Central memory CD8-positive, alpha-beta T cell (primary cell): Measurements from ENCODE around the gene FNBP1.

ENCODE experiments used
- ATAC-seq: fragments of 150-1000 bp; cut with Tn5 transposase; replicated peaks from 2 replicates; pipeline ENCODE4 v1.10.0; 2022; ENCODE audit warnings: mild to moderate bottlenecking, moderate FRiP score, moderate number of reproducible peaks; ENCODE audit not compliant: poor library complexity, severe bottlenecking; ENCODE audit errors: extremely low read depth
- DNase-seq, 2 donors: peaks; one replicate each; pipeline ENCODE4 v3.0.0; 2021; ENCODE audit warnings: low spot score in 2 of 2
- H3K27ac Mint-ChIP-seq: one replicate; pipeline ENCODE4 v1.8.0; 2022; ENCODE audit warnings: low read depth, mild to moderate bottlenecking, moderate library complexity, mixed read lengths
- H3K27me3 Mint-ChIP-seq: one replicate; pipeline ENCODE4 v1.8.0; 2022; ENCODE audit warnings: mixed read lengths
- H3K36me3 Mint-ChIP-seq: one replicate; pipeline ENCODE4 v1.8.0; 2022; ENCODE audit warnings: mild to moderate bottlenecking, moderate library complexity, mixed read lengths; ENCODE audit not compliant: insufficient read depth
- H3K4me1 Mint-ChIP-seq: one replicate; pipeline ENCODE4 v1.8.0; 2022; ENCODE audit warnings: mixed read lengths
- H3K4me3 Mint-ChIP-seq: one replicate; pipeline ENCODE4 v1.8.0; 2022; ENCODE audit warnings: mild to moderate bottlenecking, moderate library complexity, mixed read lengths
- H3K9me3 Mint-ChIP-seq: one replicate; pipeline ENCODE4 v1.8.0; 2022; ENCODE audit warnings: mixed read lengths

The FNBP1 gene

DNA sequence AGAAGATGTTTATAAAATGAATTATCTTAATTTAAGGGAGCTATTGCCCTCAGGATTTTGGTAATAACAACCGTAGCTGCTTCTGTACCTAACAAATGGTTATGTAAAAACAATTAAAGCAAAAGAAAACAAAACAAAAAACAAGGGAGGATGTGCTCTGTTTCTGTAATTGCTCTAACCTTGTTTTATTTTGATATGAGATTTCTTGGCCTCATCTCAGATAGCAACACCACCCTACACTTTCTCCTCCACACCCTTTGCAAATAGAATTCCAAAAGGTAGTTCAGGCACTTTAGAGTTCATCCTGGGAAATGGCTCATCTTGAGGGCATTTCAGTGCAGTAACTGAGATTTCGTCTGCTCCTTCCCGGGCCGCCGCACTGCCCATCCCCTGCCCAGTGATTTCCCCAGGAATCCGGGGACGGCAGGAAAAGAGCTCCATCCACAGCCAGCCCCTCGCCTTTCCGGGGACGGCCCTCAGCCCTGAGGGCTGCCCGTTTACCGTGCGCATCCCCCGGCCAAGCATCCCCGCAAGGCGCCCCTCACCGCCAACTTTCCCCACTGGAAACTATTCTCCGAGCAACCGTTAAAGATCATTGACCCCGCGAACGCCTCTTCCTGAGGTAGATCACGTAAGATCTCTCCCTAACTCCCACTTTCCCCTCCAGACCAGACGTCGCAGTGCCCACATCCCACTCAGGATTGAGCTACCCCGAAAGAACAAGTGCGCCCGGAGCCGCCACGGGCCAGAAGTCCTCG is 1.2 kb downstream of the FNBP1 start:
- Mint-ChIP-seq H3K9me3 (no peaks in the 10 kb centered on the region), H3K27ac (peak overlapping the region; percentile 99), H3K4me1 (peaks cover 54% of the 10 kb centered on the region), H3K4me3 (peak overlapping the region; percentile 99), H3K36me3 (peaks cover 42% of the 10 kb centered on the region), H3K27me3 (no peaks in the 10 kb centered on the region)
- DNase-seq (no peak), ATAC-seq (no peak)

DNA sequence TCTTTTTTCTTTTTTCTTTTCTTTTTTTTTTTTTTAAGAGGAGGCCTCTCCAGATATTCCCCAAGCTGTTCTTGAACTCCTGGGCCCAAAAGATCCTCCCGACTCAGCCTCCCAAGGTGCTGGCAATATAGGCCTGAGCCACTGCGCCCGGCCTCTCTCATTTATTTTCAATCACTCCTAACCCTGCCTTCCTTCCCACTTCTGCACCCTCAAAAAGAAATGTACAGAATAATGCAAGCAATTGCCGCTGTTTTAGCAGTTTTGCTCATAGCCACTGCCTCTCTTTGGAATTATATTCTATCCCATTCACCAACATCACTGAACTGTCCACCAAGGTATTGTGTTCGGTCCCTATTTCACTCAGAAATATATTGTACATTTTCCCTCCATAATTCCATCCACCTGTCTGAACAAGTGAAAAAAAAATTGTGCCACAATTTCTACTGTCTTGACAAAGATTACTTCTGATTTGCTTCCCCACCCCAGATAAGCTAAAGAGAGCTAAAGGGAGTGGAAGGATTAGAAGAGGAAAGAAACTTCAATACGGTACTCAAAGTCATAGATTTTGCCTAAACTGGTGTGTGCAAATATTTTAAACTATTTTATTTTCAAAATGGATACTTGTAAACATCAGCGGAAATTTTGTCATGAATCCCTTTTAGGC is 1.9 kb downstream of the FNBP1 start:
- H3K36me3 Mint-ChIP-seq, result peaks cover 42% of the 10 kb centered on the region

DNA sequence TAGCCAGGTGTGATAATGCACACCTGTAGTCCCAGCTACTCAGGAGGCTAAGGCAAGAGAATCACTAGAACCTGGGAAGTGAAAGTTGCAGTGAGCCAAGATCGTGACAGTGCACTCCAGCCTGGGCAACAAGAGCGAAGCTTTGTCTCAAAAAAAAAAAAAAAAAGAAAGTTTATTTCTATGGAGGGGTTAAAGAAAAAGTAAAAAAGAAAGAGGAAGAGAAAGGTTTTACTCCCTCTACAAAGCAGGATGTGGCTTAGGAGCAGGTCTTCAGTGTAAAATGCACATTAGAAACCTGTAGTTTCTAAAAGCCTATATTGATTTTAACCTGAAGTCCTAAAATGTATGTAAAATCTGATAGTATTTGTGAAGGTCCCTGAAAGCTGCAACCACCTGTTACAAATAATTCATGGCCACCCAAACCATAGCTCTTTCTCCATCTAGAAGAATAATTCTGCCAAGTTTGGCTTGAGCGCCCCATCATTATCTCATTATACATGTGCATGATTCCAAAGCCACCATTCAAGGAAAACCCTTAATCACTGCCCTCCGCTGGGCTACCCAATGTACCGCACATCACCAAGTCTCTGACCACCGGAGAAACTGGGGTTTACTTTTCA is 3.4 kb downstream of the FNBP1 start:
- no peak for ATAC-seq
- H3K9me3 Mint-ChIP-seq, result no peaks in the 10 kb centered on the region
- peaks cover 66% of the 10 kb centered on the region for H3K4me1 Mint-ChIP-seq
- peaks cover 47% of the 10 kb centered on the region for H3K36me3 Mint-ChIP-seq
- H3K27me3 Mint-ChIP-seq, result no peaks in the 10 kb centered on the region
- no peak for DNase-seq
- peak overlapping the region; percentile 99 for H3K4me3 Mint-ChIP-seq
- peak overlapping the region; percentile 99 for H3K27ac Mint-ChIP-seq

More for the DNA sequence above, 1.9 kb downstream of the FNBP1 start:
- Mint-ChIP-seq H3K27ac (peak overlapping the region; percentile 99), H3K4me3 (peak overlapping the region; percentile 99), H3K4me1 (peaks cover 61% of the 10 kb centered on the region), H3K27me3 (no peaks in the 10 kb centered on the region), H3K9me3 (no peaks in the 10 kb centered on the region)
- DNase-seq, result no peak
- no peak for ATAC-seq

- Mint-ChIP-seq H3K9me3 (no peaks in the 10 kb centered on the region), H3K4me3 (peak overlapping the region; percentile 99), H3K36me3 (peaks cover 48% of the 10 kb centered on the region), H3K4me1 (peaks cover 84% of the 10 kb centered on the region), H3K27ac (peak overlapping the region; percentile 99), H3K27me3 (no peaks in the 10 kb centered on the region)
- DNase-seq (no peak), ATAC-seq (peak; percentile 42)
These were observed 6.9 kb downstream of the FNBP1 start for GRCh38 chr9:130036099-130036498.

GRCh38 chr9:130034570-130034969 is 8.4 kb downstream of the FNBP1 start:
- peaks cover 45% of the 10 kb centered on the region for H3K36me3 Mint-ChIP-seq
- peak overlapping the region; percentile 99 for H3K4me3 Mint-ChIP-seq
- ATAC-seq (no peak), DNase-seq (no peak)
- H3K4me1 Mint-ChIP-seq, result peaks cover 87% of the 10 kb centered on the region
- no peaks in the 10 kb centered on the region for H3K27me3 Mint-ChIP-seq
- no peaks in the 10 kb centered on the region for H3K9me3 Mint-ChIP-seq
- H3K27ac Mint-ChIP-seq, result peak overlapping the region; percentile 99

DNA sequence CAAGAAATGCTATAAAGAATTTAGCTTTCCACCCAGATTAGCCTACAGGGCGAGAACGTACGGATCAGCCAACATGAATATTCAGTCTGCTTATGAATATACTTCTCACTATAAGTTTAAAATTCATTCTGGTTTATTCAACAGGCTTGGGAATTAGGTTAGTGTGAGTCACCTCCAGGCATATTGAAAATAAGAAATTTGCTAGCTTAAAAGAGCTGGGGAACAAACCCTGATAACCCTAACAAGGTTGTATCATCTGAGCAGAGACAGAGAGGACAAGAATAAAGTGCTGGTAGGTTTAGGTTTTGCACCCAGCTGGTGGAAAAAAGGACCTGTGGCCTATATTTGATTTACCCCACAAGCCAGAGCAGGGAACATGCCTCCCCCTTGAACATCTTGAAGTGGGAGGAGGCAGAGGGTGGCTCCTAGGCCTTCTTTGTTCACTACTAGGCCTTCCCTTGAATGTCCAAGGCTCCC is 12.3 kb downstream of the FNBP1 start:
- H3K27ac Mint-ChIP-seq, result peak overlapping the region; percentile 99
- DNase-seq (no peak), ATAC-seq (peak; percentile 15)
- peaks cover 52% of the 10 kb centered on the region for H3K36me3 Mint-ChIP-seq
- H3K4me1 Mint-ChIP-seq, result peaks cover 90% of the 10 kb centered on the region
- no peaks in the 10 kb centered on the region for H3K27me3 Mint-ChIP-seq
- H3K4me3 Mint-ChIP-seq, result peak overlapping the region; percentile 63
- no peaks in the 10 kb centered on the region for H3K9me3 Mint-ChIP-seq

GRCh38 chr9:130029223-130029973 is 13.6 kb downstream of the FNBP1 start:
- H3K9me3 Mint-ChIP-seq, result no peaks in the 10 kb centered on the region
- ATAC-seq, result no peak
- H3K4me3 Mint-ChIP-seq, result peak overlapping the region; percentile 63
- peaks cover 49% of the 10 kb centered on the region for H3K36me3 Mint-ChIP-seq
- DNase-seq, result no peak
- H3K27me3 Mint-ChIP-seq, result no peaks in the 10 kb centered on the region
- peak overlapping the region; percentile 99 for H3K27ac Mint-ChIP-seq
- peaks cover 87% of the 10 kb centered on the region for H3K4me1 Mint-ChIP-seq

- no peaks in the 10 kb centered on the region for H3K27me3 Mint-ChIP-seq
- no peaks in the 10 kb centered on the region for H3K9me3 Mint-ChIP-seq
- ATAC-seq, result peak; percentile 55
- no peak for DNase-seq
- H3K4me1 Mint-ChIP-seq, result peaks cover 92% of the 10 kb centered on the region
- peak overlapping the region; percentile 99 for H3K27ac Mint-ChIP-seq
- H3K36me3 Mint-ChIP-seq, result peaks cover 50% of the 10 kb centered on the region
- H3K4me3 Mint-ChIP-seq, result peak overlapping the region; percentile 63
These were observed 14.3 kb downstream of the FNBP1 start for GRCh38 chr9:130028493-130029222.

- H3K4me1 Mint-ChIP-seq, result peaks cover 93% of the 10 kb centered on the region
- peaks cover 44% of the 10 kb centered on the region for H3K36me3 Mint-ChIP-seq
- DNase-seq (no peak), ATAC-seq (no peak)
- H3K9me3 Mint-ChIP-seq, result no peaks in the 10 kb centered on the region
- peak overlapping the region; percentile 63 for H3K4me3 Mint-ChIP-seq
- peak overlapping the region; percentile 99 for H3K27ac Mint-ChIP-seq
- H3K27me3 Mint-ChIP-seq, result no peaks in the 10 kb centered on the region
These were observed 15.2 kb downstream of the FNBP1 start for GRCh38 chr9:130027533-130028365.

DNA sequence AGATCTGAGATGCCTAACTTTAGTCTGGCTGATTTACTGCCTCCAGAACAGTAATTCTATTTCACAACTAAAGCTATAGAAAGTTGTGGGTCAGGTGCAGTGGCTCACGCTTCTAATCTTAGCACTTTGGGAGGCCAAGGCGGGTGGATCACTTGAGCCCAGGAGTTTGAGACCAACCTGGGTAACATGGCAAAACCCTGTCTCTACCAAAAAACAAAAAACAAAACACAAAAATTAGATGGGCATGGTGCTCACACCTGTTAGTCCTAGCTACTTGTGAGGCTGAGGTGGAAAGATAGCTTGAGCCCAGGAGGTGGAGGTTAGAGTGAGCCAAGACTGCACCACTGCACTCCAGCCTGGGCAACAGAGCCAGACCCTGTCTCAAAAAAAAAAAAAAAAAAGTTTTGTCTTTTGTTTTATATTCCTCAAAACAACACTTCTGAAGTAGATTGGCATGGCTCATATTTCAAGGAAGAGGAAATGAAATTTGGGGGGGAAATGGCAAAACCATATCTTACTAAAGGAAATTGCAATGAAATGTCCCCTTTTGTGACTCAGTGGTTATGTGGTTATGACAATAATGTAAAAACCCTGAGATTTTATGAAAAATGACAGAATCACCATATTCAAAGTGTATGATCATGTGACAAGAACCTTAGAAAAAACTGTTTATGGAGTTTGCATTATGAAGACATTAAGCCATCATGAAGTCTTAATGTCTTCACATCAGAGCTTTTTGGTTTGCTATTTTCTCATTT is 16.2 kb downstream of the FNBP1 start:
- Mint-ChIP-seq H3K36me3 (peaks cover 43% of the 10 kb centered on the region), H3K27me3 (no peaks in the 10 kb centered on the region), H3K9me3 (no peaks in the 10 kb centered on the region), H3K4me1 (peaks cover 90% of the 10 kb centered on the region), H3K4me3 (peak overlapping the region; percentile 52), H3K27ac (peak overlapping the region; percentile 87)
- ATAC-seq (no peak), DNase-seq (no peak)

DNA sequence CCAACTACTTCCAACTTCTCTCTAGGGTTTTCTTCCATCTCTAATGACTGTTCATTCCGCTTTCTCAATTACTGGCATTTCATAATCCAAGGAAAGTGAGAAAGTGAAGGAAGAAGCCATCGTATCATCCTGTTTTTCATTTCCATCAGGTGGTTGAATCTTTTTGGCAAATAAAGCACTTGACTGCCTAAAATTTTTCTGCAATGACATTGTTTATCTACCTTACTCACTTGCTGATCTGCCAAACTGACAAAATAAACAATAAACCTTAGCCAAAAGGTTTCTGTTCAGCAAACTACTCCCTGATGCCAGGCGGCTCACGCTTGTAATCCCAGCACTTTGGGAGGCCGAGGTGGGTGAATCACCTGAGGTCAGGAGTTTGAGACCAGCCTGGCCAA is 18.4 kb downstream of the FNBP1 start:
- H3K9me3 Mint-ChIP-seq, result no peaks in the 10 kb centered on the region
- H3K36me3 Mint-ChIP-seq, result peaks cover 36% of the 10 kb centered on the region
- DNase-seq, result no peak
- peak overlapping the region; percentile 86 for H3K27ac Mint-ChIP-seq
- ATAC-seq, result no peak
- H3K27me3 Mint-ChIP-seq, result no peaks in the 10 kb centered on the region
- H3K4me1 Mint-ChIP-seq, result peaks cover 83% of the 10 kb centered on the region
- peak overlapping the region; percentile 13 for H3K4me3 Mint-ChIP-seq
